ENCODE data around the gene MYO5A.
"Not testable (repeated sequence)": the region's sequence is repeated elsewhere in the genome, so short reads cannot be mapped to it uniquely, and the experiment has no call there.

Gene MYO5A

GRCh38 chr15:52493968-52494367 lies 34.7 kb downstream of the MYO5A start:
- Histone ChIP-seq H3K36me3 (ENCODE audit: control insufficient read depth in 1 of 2, insufficient read depth in 2 of 2, low read depth in 1 of 2, low read length in 2 of 2) (no peaks in the 10 kb centered on the region), H4K8ac (ENCODE audit: low read length) (no peak overlapping the region), H3K9me3 (ENCODE audit: control insufficient read depth, low read length) (no peaks in the 10 kb centered on the region), H3K14ac (ENCODE audit: low read length in 2 of 2) (no peak overlapping the region), H3K4me2 (ENCODE audit: low read length, poor library complexity, severe bottlenecking) (no peak overlapping the region), H3K18ac (ENCODE audit: low read depth in 1 of 2, low read length in 2 of 2) (no peak overlapping the region), H3K9ac (ENCODE audit: low read length) (no peak overlapping the region), H3K4ac (ENCODE audit: low read depth in 1 of 2, low read length in 2 of 2) (no peak overlapping the region), H3K79me1 (replicated peaks; ENCODE audit: low read length, poor library complexity, severe bottlenecking) (peaks cover 22% of the 10 kb centered on the region), H3K4me3 (ENCODE audit: insufficient read depth in 1 of 2, low read depth in 1 of 2, low read length in 2 of 2) (no peak overlapping the region), H2BK120ac (ENCODE audit: low read depth, low read length) (no peak overlapping the region), H3K4me1 (ENCODE audit: control insufficient read depth, insufficient read depth, low read depth, low read length) (peaks cover 2% of the 10 kb centered on the region), H3K27me3 (ENCODE audit: control insufficient read depth in 1 of 2, insufficient read depth in 1 of 2, low read length in 2 of 2) (no peaks in the 10 kb centered on the region), H2BK12ac (ENCODE audit: low read length in 2 of 2) (no peak overlapping the region), H2AK5ac (ENCODE audit: low read length, severe bottlenecking) (no peak overlapping the region), H2BK15ac (ENCODE audit: low read depth, poor library complexity, severe bottlenecking) (no peak overlapping the region), H2AFZ (ENCODE audit: low read depth, low read length) (no peak overlapping the region), H3K27ac (ENCODE audit: low read length, poor library complexity, severe bottlenecking) (no peak overlapping the region), H4K91ac (ENCODE audit: low read length) (no peak overlapping the region), H2BK5ac (ENCODE audit: low read depth, low read length, poor library complexity, severe bottlenecking) (no peak overlapping the region), H3K23ac (ENCODE audit: low read length in 2 of 2) (no peak overlapping the region)
- WGBS, result 93% methylated on average over 3 of the region's 3 CpGs
- DNase-seq, result no peak

DNA sequence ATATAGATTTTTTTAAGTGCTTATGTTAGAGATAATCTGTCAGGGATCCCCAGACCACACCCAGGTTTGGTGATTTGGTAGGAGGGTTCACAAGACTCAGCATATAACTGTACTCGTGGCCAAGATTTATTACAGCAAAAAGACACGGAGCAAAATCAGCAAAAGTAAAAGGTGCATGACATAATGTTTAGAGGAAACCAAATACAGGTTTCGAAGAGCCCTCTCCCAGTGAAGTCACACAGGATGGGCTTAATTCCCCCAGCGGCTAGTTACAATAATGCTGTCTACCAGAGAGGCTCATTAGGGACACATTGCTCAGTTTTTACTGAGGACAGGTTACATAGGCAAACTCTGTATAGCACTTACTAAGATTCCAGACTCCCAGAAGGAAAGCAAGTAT lies 36.5 kb downstream of the MYO5A start:
- Histone ChIP-seq H3K27me3 (ENCODE audit: control insufficient read depth in 1 of 2, insufficient read depth in 1 of 2, low read length in 2 of 2) (no peaks in the 10 kb centered on the region), H3K4me1 (ENCODE audit: control insufficient read depth, insufficient read depth, low read depth, low read length) (peaks cover 2% of the 10 kb centered on the region), H2BK5ac (ENCODE audit: low read depth, low read length, poor library complexity, severe bottlenecking) (no peak overlapping the region), H4K91ac (ENCODE audit: low read length) (no peak overlapping the region), H2BK12ac (ENCODE audit: low read length in 2 of 2) (no peak overlapping the region), H3K9me3 (ENCODE audit: control insufficient read depth, low read length) (no peaks in the 10 kb centered on the region), H3K4me3 (ENCODE audit: insufficient read depth in 1 of 2, low read depth in 1 of 2, low read length in 2 of 2) (no peak overlapping the region), H3K79me1 (replicated peaks; ENCODE audit: low read length, poor library complexity, severe bottlenecking) (peaks cover 24% of the 10 kb centered on the region), H4K8ac (ENCODE audit: low read length) (no peak overlapping the region), H3K9ac (ENCODE audit: low read length) (no peak overlapping the region), H3K4ac (ENCODE audit: low read depth in 1 of 2, low read length in 2 of 2) (no peak overlapping the region), H3K36me3 (ENCODE audit: control insufficient read depth in 1 of 2, insufficient read depth in 2 of 2, low read depth in 1 of 2, low read length in 2 of 2) (no peaks in the 10 kb centered on the region), H2AK5ac (ENCODE audit: low read length, severe bottlenecking) (no peak overlapping the region), H2BK120ac (ENCODE audit: low read depth, low read length) (no peak overlapping the region), H3K23ac (ENCODE audit: low read length in 2 of 2) (no peak overlapping the region), H3K18ac (ENCODE audit: low read depth in 1 of 2, low read length in 2 of 2) (no peak overlapping the region), H3K4me2 (ENCODE audit: low read length, poor library complexity, severe bottlenecking) (no peak overlapping the region), H2AFZ (ENCODE audit: low read depth, low read length) (no peak overlapping the region), H2BK15ac (ENCODE audit: low read depth, poor library complexity, severe bottlenecking) (no peak overlapping the region), H3K27ac (ENCODE audit: low read length, poor library complexity, severe bottlenecking) (no peak overlapping the region), H3K14ac (ENCODE audit: low read length in 2 of 2) (no peak overlapping the region)
- WGBS, result 92% methylated on average over 4 of the region's 4 CpGs
- DNase-seq, result no peak

- H3K4me1 ChIP-seq (ENCODE audit: control insufficient read depth, insufficient read depth, low read depth, low read length), result peaks cover 2% of the 10 kb centered on the region
Measured at GRCh38 chr15:52491472-52491871, 37.2 kb downstream of the MYO5A start.

GRCh38 chr15:52489430-52489829 lies 39.2 kb downstream of the MYO5A start:
- not testable (repeated sequence) for H3K4ac ChIP-seq (ENCODE audit: low read depth in 1 of 2, low read length in 2 of 2); H3K4me3 ChIP-seq (ENCODE audit: insufficient read depth in 1 of 2, low read depth in 1 of 2, low read length in 2 of 2); H3K23ac ChIP-seq (ENCODE audit: low read length in 2 of 2); H3K9me3 ChIP-seq (ENCODE audit: control insufficient read depth, low read length); H2AK5ac ChIP-seq (ENCODE audit: low read length, severe bottlenecking); H3K27ac ChIP-seq (ENCODE audit: low read length, poor library complexity, severe bottlenecking); H2BK15ac ChIP-seq (ENCODE audit: low read depth, poor library complexity, severe bottlenecking); H4K91ac ChIP-seq (ENCODE audit: low read length); H2BK12ac ChIP-seq (ENCODE audit: low read length in 2 of 2); H2BK120ac ChIP-seq (ENCODE audit: low read depth, low read length); DNase-seq; H3K4me2 ChIP-seq (ENCODE audit: low read length, poor library complexity, severe bottlenecking); H3K18ac ChIP-seq (ENCODE audit: low read depth in 1 of 2, low read length in 2 of 2); H3K36me3 ChIP-seq (ENCODE audit: control insufficient read depth in 1 of 2, insufficient read depth in 2 of 2, low read depth in 1 of 2, low read length in 2 of 2); H2BK5ac ChIP-seq (ENCODE audit: low read depth, low read length, poor library complexity, severe bottlenecking); H2AFZ ChIP-seq (ENCODE audit: low read depth, low read length); H3K9ac ChIP-seq (ENCODE audit: low read length); H3K14ac ChIP-seq (ENCODE audit: low read length in 2 of 2); H4K8ac ChIP-seq (ENCODE audit: low read length); H3K27me3 ChIP-seq (ENCODE audit: control insufficient read depth in 1 of 2, insufficient read depth in 1 of 2, low read length in 2 of 2); H3K4me1 ChIP-seq (ENCODE audit: control insufficient read depth, insufficient read depth, low read depth, low read length)
- WGBS, result 100% methylated on average over 3 of the region's 4 CpGs
- H3K79me1 ChIP-seq (replicated peaks; ENCODE audit: low read length, poor library complexity, severe bottlenecking), result peaks cover 22% of the 10 kb centered on the region

More at GRCh38 chr15:52491472-52491871, 37.2 kb downstream of the MYO5A start:
- Histone ChIP-seq H2BK5ac (ENCODE audit: low read depth, low read length, poor library complexity, severe bottlenecking) (no peak overlapping the region), H2BK120ac (ENCODE audit: low read depth, low read length) (no peak overlapping the region), H2BK12ac (ENCODE audit: low read length in 2 of 2) (no peak overlapping the region), H3K9me3 (ENCODE audit: control insufficient read depth, low read length) (no peaks in the 10 kb centered on the region), H3K27ac (ENCODE audit: low read length, poor library complexity, severe bottlenecking) (no peak overlapping the region), H3K4me3 (ENCODE audit: insufficient read depth in 1 of 2, low read depth in 1 of 2, low read length in 2 of 2) (no peak overlapping the region), H4K8ac (ENCODE audit: low read length) (no peak overlapping the region), H3K14ac (ENCODE audit: low read length in 2 of 2) (no peak overlapping the region), H4K91ac (ENCODE audit: low read length) (no peak overlapping the region), H2AFZ (ENCODE audit: low read depth, low read length) (no peak overlapping the region), H3K23ac (ENCODE audit: low read length in 2 of 2) (no peak overlapping the region), H3K18ac (ENCODE audit: low read depth in 1 of 2, low read length in 2 of 2) (no peak overlapping the region), H3K4me2 (ENCODE audit: low read length, poor library complexity, severe bottlenecking) (no peak overlapping the region), H2BK15ac (ENCODE audit: low read depth, poor library complexity, severe bottlenecking) (no peak overlapping the region), H3K27me3 (ENCODE audit: control insufficient read depth in 1 of 2, insufficient read depth in 1 of 2, low read length in 2 of 2) (no peaks in the 10 kb centered on the region), H3K4ac (ENCODE audit: low read depth in 1 of 2, low read length in 2 of 2) (no peak overlapping the region), H3K36me3 (ENCODE audit: control insufficient read depth in 1 of 2, insufficient read depth in 2 of 2, low read depth in 1 of 2, low read length in 2 of 2) (no peaks in the 10 kb centered on the region), H3K79me1 (replicated peaks; ENCODE audit: low read length, poor library complexity, severe bottlenecking) (peaks cover 26% of the 10 kb centered on the region), H3K9ac (ENCODE audit: low read length) (peak overlapping the region; percentile 15), H2AK5ac (ENCODE audit: low read length, severe bottlenecking) (no peak overlapping the region)
- no peak for DNase-seq
- 96% methylated on average over 3 of the region's 4 CpGs for WGBS

All from mesenchymal stem cell (in vitro differentiated cells and primary cell).